ENCODE results near the gene NRG3. TPM values are rescaled to one million over a fixed set of nuclear protein-coding genes. Genes with fewer than 3 reads are reported as not detected.
A peak's percentile ranks its signal among the peaks of the same experiment; 100 is the strongest.

The NRG3 gene
- total RNA-seq, 6 experiments from 2014 or later, result not detected

DNA sequence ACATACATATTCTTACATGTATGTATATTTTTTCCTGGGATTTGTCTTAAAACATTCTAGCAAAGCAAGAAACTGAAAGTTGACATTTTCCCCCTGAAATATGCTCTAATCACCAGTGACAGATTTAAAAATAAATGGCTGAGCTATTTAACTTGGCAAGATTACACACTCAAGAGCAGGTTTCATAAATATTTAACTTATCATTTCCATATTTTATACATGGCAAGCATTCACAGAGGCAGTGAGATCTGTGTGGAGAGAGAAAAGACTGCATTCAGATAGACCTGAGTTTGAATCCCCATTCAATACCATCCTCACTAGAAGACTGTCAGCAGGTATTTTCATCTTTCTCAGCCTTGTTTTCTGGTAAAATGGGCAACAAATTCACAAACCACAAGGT lies 1043.0 kb downstream of the NRG3 start:
- Mint-ChIP-seq H3K9me3 (peaks cover 25% of the 10 kb centered on the region), H3K27ac (no peak overlapping the region), H3K36me3 (ENCODE audit: low read depth) (peaks cover 22% of the 10 kb centered on the region; the same call in 1 of the 2 replicates), H3K4me3 (no peak overlapping the region), H3K27me3 (ENCODE audit: insufficient read depth) (no peaks in the 10 kb centered on the region), H3K4me1 (ENCODE audit: low read depth) (peaks cover 8% of the 10 kb centered on the region)
- DNase-seq, result no peak
- TF ChIP-seq CTCF (IDR thresholded peaks at IDR 0.05), result no peak

DNA sequence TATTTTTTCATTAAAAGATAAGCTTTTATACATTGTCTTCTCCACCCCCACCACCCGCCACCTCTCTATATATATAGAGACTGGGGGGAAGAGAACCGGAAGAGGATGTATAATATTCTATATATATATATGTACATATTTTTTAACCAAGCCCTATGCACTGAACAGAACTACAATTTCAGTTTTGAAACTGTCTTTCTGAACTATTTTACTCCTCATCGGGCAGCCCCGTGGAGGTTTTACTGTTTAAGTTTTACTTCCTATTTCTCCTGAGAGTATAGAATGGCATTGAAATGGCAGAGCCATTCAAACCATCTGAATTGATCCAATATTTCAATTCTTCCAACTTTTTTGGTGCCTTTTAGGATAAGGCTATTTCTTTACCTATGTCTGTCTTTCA lies 1047.1 kb downstream of the NRG3 start:
- Mint-ChIP-seq H3K36me3 (ENCODE audit: low read depth) (0 out of 2 replicates have a peak, but pooled peaks cover 11% of the 10 kb centered on the region), H3K4me1 (ENCODE audit: low read depth) (peaks cover 40% of the 10 kb centered on the region), H3K27me3 (ENCODE audit: insufficient read depth) (no peaks in the 10 kb centered on the region), H3K9me3 (peaks cover 21% of the 10 kb centered on the region), H3K27ac (no peak overlapping the region), H3K4me3 (no peak overlapping the region)
- no peak for TF ChIP-seq CTCF (IDR thresholded peaks at IDR 0.05)
- DNase-seq, result no peak

DNA sequence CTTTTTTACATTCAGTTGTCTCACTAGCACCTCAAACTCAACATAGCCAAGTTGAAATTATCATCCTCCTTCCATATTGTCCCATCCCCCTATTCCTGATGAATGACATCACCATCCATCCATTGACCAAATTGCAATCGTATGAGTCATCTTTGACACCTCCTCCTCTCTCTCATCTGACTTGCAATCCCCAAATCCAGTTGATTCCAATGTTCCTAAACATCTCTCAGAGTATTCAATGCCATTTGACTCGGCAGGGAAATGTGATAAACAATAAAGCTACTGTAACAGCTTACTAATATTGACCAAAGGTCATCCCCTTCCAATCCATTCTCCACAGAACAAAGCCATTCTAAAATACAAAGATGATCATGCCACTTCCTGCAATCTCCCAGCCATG lies 1047.8 kb downstream of the NRG3 start:
- Mint-ChIP-seq H3K9me3 (peaks cover 21% of the 10 kb centered on the region), H3K27ac (no peak overlapping the region), H3K4me3 (no peak overlapping the region), H3K4me1 (ENCODE audit: low read depth) (peaks cover 40% of the 10 kb centered on the region), H3K36me3 (ENCODE audit: low read depth) (0 out of 2 replicates have a peak, but pooled peaks cover 11% of the 10 kb centered on the region), H3K27me3 (ENCODE audit: insufficient read depth) (no peaks in the 10 kb centered on the region)
- no peak for TF ChIP-seq CTCF (IDR thresholded peaks at IDR 0.05)
- peak; percentile 22 for DNase-seq

DNA sequence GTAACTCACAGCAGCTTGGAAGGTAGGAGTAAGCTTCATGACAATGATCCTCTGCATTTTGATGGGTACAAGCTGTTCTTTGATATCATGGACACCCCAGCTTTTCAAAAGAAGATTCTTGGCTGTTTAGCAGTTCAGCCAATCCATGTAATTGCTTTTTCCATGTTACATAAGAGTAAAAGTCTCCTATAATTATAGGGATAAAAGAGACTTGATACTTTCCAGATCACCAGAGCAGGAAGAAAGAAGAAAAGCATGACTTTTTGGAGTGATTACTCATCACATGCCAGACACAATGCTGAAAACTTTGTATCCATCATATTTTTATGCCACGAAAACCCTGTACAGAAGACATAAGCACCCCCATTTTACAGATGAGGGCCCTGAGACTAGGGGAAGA lies 1049.7 kb downstream of the NRG3 start:
- Mint-ChIP-seq H3K27ac (peak overlapping the region; percentile 77; the same call in 1 of the 2 replicates), H3K9me3 (peaks cover 19% of the 10 kb centered on the region), H3K4me3 (no peak overlapping the region), H3K36me3 (ENCODE audit: low read depth) (0 out of 2 replicates have a peak, but pooled peaks cover 8% of the 10 kb centered on the region), H3K27me3 (ENCODE audit: insufficient read depth) (no peaks in the 10 kb centered on the region), H3K4me1 (ENCODE audit: low read depth) (peaks cover 40% of the 10 kb centered on the region)
- DNase-seq, result no peak
- no peak for TF ChIP-seq CTCF (IDR thresholded peaks at IDR 0.05)

GRCh38 chr10:82925547-82925946 lies 1050.6 kb downstream of the NRG3 start:
- Mint-ChIP-seq H3K4me1 (ENCODE audit: low read depth) (peaks cover 40% of the 10 kb centered on the region), H3K4me3 (no peak overlapping the region), H3K9me3 (peaks cover 11% of the 10 kb centered on the region; the same call in 1 of the 2 replicates), H3K27ac (peak overlapping the region; percentile 77), H3K27me3 (ENCODE audit: insufficient read depth) (no peaks in the 10 kb centered on the region), H3K36me3 (ENCODE audit: low read depth) (0 out of 2 replicates have a peak, but pooled peaks cover 1% of the 10 kb centered on the region)
- DNase-seq, result peak; percentile 67
- no peak for TF ChIP-seq CTCF (IDR thresholded peaks at IDR 0.05)

GRCh38 chr10:82932451-82932850 lies 1057.5 kb downstream of the NRG3 start:
- no peak for TF ChIP-seq CTCF (IDR thresholded peaks at IDR 0.05)
- Mint-ChIP-seq H3K9me3 (no peaks in the 10 kb centered on the region), H3K36me3 (ENCODE audit: low read depth) (no peaks in the 10 kb centered on the region), H3K4me1 (ENCODE audit: low read depth) (peaks cover 9% of the 10 kb centered on the region), H3K4me3 (no peak overlapping the region), H3K27ac (no peak overlapping the region), H3K27me3 (ENCODE audit: insufficient read depth) (no peaks in the 10 kb centered on the region; the same call in 1 of the 2 replicates)
- no peak for DNase-seq

Measured in HFFc6 (cell line).